SK-N-SH treated with all-trans-retinoic acid at 6 μM for 48 hours (cell line): Measurements from ENCODE around the gene POLR1E.

Source experiments
- ATAC-seq: fragments of 200-7000 bp; cut with Tn5 transposase; 3 replicates; pipeline ENCODE4 v1.9.1; 2020; ENCODE audit warnings: mild to moderate bottlenecking, moderate library complexity
- ARNTL ChIP-seq: fragments of 450-650 bp; formaldehyde crosslinking; IDR thresholded peaks from 2 replicates; pipeline ENCODE4 v1.5.0; 2020; ENCODE audit warnings: low read depth, mild to moderate bottlenecking, moderate library complexity, borderline replicate concordance
- BACH2 ChIP-seq: fragments of 250-450 bp; sonication (Bioruptor Pico); IDR thresholded peaks from 2 replicates; pipeline ENCODE4 v1.9.0; 2021; ENCODE audit warnings: mild to moderate bottlenecking, borderline replicate concordance
- CSDC2 ChIP-seq: fragments of 250-450 bp; sonication (Bioruptor Pico); IDR thresholded peaks from 2 replicates; pipeline ENCODE4 v1.5.0; 2020; ENCODE audit warnings: mild to moderate bottlenecking, moderate library complexity
- GLIS3 ChIP-seq: fragments of 250-450 bp; sonication (Bioruptor Pico); IDR thresholded peaks from 2 replicates; pipeline ENCODE4 v1.5.0; 2020; ENCODE audit warnings: mild to moderate bottlenecking, moderate library complexity
- ISL1 ChIP-seq: fragments of 250-450 bp; sonication (Bioruptor Pico); IDR thresholded peaks from 2 replicates; pipeline ENCODE4 v2.1.2; 2022; ENCODE audit warnings: mild to moderate bottlenecking, moderate library complexity
- OSR1 ChIP-seq: fragments of 250-450 bp; sonication (Bioruptor Pico); IDR thresholded peaks from 2 replicates; pipeline ENCODE4 v1.8.0; 2022; ENCODE audit warnings: moderate library complexity, mild to moderate bottlenecking, inconsistent platforms
- PATZ1 ChIP-seq: fragments of 250-450 bp; sonication (Bioruptor Pico); IDR thresholded peaks from 2 replicates; pipeline ENCODE4 v1.8.0; 2020; ENCODE audit warnings: mild to moderate bottlenecking, moderate library complexity, borderline replicate concordance
- PPARA ChIP-seq: fragments of 250-450 bp; sonication (Bioruptor Pico); IDR thresholded peaks from 2 replicates; pipeline ENCODE4 v1.5.0; 2020; ENCODE audit warnings: mild to moderate bottlenecking, borderline replicate concordance
- RARB ChIP-seq: fragments of 250-450 bp; sonication (Bioruptor Pico); IDR thresholded peaks from 2 replicates; pipeline ENCODE4 v1.8.0; 2021; ENCODE audit warnings: mild to moderate bottlenecking, moderate library complexity
- ZC3H10 ChIP-seq: fragments of 250-450 bp; sonication (Bioruptor Pico); IDR thresholded peaks from 2 replicates; pipeline ENCODE4 v1.5.1; 2021; ENCODE audit warnings: mild to moderate bottlenecking, moderate library complexity
- ZFP30 ChIP-seq: fragments of 450-650 bp; formaldehyde crosslinking; IDR thresholded peaks from 2 replicates; pipeline ENCODE4 v1.5.0; 2022; ENCODE audit warnings: mild to moderate bottlenecking, moderate library complexity
- ZNF565 ChIP-seq: fragments of 450-650 bp; formaldehyde crosslinking; conservative IDR thresholded peaks from 2 replicates; pipeline ENCODE4 v1.5.0; 2020; ENCODE audit warnings: low read depth, mild to moderate bottlenecking, moderate library complexity
- ZNF70 ChIP-seq: fragments of 450-650 bp; formaldehyde crosslinking; IDR thresholded peaks from 2 replicates; pipeline ENCODE4 v1.5.0; 2020; ENCODE audit warnings: mild to moderate bottlenecking, moderate library complexity
- TF ChIP-seq, protein P1 (sequence below): fragments of 250-450 bp; sonication (Bioruptor Pico); IDR thresholded peaks from 2 replicates; pipeline ENCODE4 v1.5.1; 2020; ENCODE audit warnings: low read depth, mild to moderate bottlenecking, moderate library complexity
- TF ChIP-seq, protein P2 (sequence below): fragments of 250-450 bp; sonication (Bioruptor Pico); IDR thresholded peaks from 2 replicates; pipeline ENCODE4 v1.8.0; 2021; ENCODE audit warnings: low read depth, mild to moderate bottlenecking, moderate library complexity, borderline replicate concordance
- TF ChIP-seq, protein P3 (sequence below): fragments of 250-450 bp; sonication (Bioruptor Pico); IDR thresholded peaks from 2 replicates; pipeline ENCODE4 v1.5.1; 2021; ENCODE audit warnings: mild to moderate bottlenecking, moderate library complexity
- TF ChIP-seq, protein P4 (sequence below): fragments of 250-450 bp; sonication (Bioruptor Pico); IDR thresholded peaks from 2 replicates; pipeline ENCODE4 v1.5.0; 2020; ENCODE audit warnings: mild to moderate bottlenecking, moderate library complexity

Gene POLR1E

DNA sequence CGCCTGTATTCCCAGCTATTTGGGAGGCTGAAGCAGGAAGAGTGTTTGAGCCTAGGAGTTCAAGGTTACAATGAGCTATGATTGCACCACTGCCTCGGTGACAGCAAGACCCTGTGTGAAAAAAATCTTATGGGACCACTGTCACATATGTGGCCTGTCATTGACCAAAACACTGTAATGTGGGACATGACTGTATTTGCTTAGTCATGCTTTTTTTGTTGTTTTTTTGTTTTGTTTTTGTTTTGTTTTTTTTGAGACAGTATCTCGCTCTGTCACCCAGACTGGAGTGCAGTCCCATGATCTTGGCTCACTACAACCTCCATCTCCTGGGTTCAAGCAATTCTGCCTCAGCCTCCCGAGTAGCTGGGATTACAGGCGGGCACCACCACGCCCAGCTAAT, 13.5 kb downstream of the POLR1E start:
- no peak for ATAC-seq
- TF ChIP-seq BACH2 (no peak), ZC3H10 (CRISPR knock-in tag) (no peak), ZFP30 (CRISPR knock-in tag) (no peak), CSDC2 (CRISPR knock-in tag) (no peak), ISL1 (CRISPR knock-in tag) (no peak), OSR1 (CRISPR knock-in tag) (no peak), GLIS3 (no peak), PPARA (CRISPR knock-in tag) (no peak), PATZ1 (CRISPR knock-in tag) (no peak)
- TF ChIP-seq, protein P1, sequence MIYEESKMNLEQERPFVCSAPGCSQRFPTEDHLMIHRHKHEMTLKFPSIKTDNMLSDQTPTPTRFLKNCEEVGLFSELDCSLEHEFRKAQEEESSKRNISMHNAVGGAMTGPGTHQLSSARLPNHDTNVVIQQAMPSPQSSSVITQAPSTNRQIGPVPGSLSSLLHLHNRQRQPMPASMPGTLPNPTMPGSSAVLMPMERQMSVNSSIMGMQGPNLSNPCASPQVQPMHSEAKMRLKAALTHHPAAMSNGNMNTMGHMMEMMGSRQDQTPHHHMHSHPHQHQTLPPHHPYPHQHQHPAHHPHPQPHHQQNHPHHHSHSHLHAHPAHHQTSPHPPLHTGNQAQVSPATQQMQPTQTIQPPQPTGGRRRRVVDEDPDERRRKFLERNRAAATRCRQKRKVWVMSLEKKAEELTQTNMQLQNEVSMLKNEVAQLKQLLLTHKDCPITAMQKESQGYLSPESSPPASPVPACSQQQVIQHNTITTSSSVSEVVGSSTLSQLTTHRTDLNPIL (CRISPR knock-in tag), result no peak
- TF ChIP-seq, protein P2, sequence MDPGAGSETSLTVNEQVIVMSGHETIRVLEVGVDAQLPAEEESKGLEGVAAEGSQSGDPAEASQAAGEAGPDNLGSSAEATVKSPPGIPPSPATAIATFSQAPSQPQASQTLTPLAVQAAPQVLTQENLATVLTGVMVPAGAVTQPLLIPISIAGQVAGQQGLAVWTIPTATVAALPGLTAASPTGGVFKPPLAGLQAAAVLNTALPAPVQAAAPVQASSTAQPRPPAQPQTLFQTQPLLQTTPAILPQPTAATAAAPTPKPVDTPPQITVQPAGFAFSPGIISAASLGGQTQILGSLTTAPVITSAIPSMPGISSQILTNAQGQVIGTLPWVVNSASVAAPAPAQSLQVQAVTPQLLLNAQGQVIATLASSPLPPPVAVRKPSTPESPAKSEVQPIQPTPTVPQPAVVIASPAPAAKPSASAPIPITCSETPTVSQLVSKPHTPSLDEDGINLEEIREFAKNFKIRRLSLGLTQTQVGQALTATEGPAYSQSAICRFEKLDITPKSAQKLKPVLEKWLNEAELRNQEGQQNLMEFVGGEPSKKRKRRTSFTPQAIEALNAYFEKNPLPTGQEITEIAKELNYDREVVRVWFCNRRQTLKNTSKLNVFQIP (CRISPR knock-in tag), result no peak
- TF ChIP-seq, protein P3, sequence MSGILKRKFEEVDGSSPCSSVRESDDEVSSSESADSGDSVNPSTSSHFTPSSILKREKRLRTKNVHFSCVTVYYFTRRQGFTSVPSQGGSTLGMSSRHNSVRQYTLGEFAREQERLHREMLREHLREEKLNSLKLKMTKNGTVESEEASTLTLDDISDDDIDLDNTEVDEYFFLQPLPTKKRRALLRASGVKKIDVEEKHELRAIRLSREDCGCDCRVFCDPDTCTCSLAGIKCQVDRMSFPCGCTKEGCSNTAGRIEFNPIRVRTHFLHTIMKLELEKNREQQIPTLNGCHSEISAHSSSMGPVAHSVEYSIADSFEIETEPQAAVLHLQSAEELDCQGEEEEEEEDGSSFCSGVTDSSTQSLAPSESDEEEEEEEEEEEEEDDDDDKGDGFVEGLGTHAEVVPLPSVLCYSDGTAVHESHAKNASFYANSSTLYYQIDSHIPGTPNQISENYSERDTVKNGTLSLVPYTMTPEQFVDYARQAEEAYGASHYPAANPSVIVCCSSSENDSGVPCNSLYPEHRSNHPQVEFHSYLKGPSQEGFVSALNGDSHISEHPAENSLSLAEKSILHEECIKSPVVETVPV, result no peak
- TF ChIP-seq, protein P4, sequence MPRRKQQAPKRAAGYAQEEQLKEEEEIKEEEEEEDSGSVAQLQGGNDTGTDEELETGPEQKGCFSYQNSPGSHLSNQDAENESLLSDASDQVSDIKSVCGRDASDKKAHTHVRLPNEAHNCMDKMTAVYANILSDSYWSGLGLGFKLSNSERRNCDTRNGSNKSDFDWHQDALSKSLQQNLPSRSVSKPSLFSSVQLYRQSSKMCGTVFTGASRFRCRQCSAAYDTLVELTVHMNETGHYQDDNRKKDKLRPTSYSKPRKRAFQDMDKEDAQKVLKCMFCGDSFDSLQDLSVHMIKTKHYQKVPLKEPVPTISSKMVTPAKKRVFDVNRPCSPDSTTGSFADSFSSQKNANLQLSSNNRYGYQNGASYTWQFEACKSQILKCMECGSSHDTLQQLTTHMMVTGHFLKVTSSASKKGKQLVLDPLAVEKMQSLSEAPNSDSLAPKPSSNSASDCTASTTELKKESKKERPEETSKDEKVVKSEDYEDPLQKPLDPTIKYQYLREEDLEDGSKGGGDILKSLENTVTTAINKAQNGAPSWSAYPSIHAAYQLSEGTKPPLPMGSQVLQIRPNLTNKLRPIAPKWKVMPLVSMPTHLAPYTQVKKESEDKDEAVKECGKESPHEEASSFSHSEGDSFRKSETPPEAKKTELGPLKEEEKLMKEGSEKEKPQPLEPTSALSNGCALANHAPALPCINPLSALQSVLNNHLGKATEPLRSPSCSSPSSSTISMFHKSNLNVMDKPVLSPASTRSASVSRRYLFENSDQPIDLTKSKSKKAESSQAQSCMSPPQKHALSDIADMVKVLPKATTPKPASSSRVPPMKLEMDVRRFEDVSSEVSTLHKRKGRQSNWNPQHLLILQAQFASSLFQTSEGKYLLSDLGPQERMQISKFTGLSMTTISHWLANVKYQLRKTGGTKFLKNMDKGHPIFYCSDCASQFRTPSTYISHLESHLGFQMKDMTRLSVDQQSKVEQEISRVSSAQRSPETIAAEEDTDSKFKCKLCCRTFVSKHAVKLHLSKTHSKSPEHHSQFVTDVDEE (CRISPR knock-in tag), result no peak
- TF ChIP-seq, all 23 proteins: peak for 0

- ATAC-seq, result no peak
- no peak for TF ChIP-seq OSR1 (CRISPR knock-in tag)
- TF ChIP-seq, protein P1 (CRISPR knock-in tag), result no peak
- TF ChIP-seq BACH2, result no peak
- TF ChIP-seq ZNF565 (CRISPR knock-in tag), result no peak
- TF ChIP-seq, protein P4 (CRISPR knock-in tag), result no peak
- no peak for TF ChIP-seq RARB (CRISPR knock-in tag)
- TF ChIP-seq, protein P3, result no peak
- TF ChIP-seq GLIS3, result no peak
- TF ChIP-seq PPARA (CRISPR knock-in tag), result no peak
- no peak for TF ChIP-seq PATZ1 (CRISPR knock-in tag)
- no peak for TF ChIP-seq ZFP30 (CRISPR knock-in tag)
- TF ChIP-seq ARNTL (CRISPR knock-in tag), result no peak
- TF ChIP-seq, protein P2 (CRISPR knock-in tag), result no peak
- no peak for TF ChIP-seq ZNF70 (CRISPR knock-in tag)
Observed at GRCh38 chr9:37501957-37502596, 16.3 kb downstream of the POLR1E start.
